ENCODE data around the gene HIRIP3. TPM values are rescaled to one million over a fixed set of nuclear protein-coding genes. Genes with fewer than 3 reads are reported as not detected.
A peak's percentile ranks its signal among the peaks of the same experiment; 100 is the strongest.

HIRIP3 gene
- total and polyA plus RNA-seq, 2 of the 13 experiments (the other 11 are each of a cell fraction or from before 2014, with no cell fraction given) = 12.6 to 17.2 TPM

- no peak for TF ChIP-seq ZNF343 (CRISPR knock-in tag; IDR thresholded peaks at IDR 0.05)
- TF ChIP-seq PRMT3 (CRISPR knock-in tag; IDR thresholded peaks at IDR 0.05; ENCODE audit: borderline replicate concordance, low read depth) = no peak
- TF ChIP-seq AGO2 (optimal IDR thresholded peaks at IDR 0.05; ENCODE audit: low read depth, low read length) = peak; percentile 61
- TF ChIP-seq ZNF674 (CRISPR knock-in tag; IDR thresholded peaks at IDR 0.05; ENCODE audit: low read depth) = peak; percentile 85; the same call in 1 of the 2 replicates
- TF ChIP-seq CCAR2 (optimal IDR thresholded peaks at IDR 0.05; ENCODE audit: low read depth, low read length) = no peak
- no peak for TF ChIP-seq SOX6 (IDR thresholded peaks at IDR 0.05)
- TF ChIP-seq SOX6 (CRISPR knock-in tag; IDR thresholded peaks at IDR 0.05) = peak; percentile 56
- TF ChIP-seq ZNF703 (CRISPR knock-in tag; IDR thresholded peaks at IDR 0.05; ENCODE audit: borderline replicate concordance) = 0 out of 2 replicates have a peak, but pooled peaks have one; percentile 39
- no peak; the same call in 1 of the 2 replicates for TF ChIP-seq ZNF777 (CRISPR knock-in tag; IDR thresholded peaks at IDR 0.05)
- TF ChIP-seq ZNF580 (CRISPR knock-in tag; IDR thresholded peaks at IDR 0.05; ENCODE audit: borderline replicate concordance, low read depth) = no peak; the same call in 1 of the 2 replicates
- TF ChIP-seq ARID4A (CRISPR knock-in tag; IDR thresholded peaks at IDR 0.05; ENCODE audit: borderline replicate concordance) = peak; percentile 70; the same call in 1 of the 2 replicates
- TF ChIP-seq ZNF350 (CRISPR knock-in tag; IDR thresholded peaks at IDR 0.05; ENCODE audit: borderline replicate concordance, low read depth) = peak; percentile 44
- no peak for TF ChIP-seq ZNF615 (CRISPR knock-in tag; IDR thresholded peaks at IDR 0.05; ENCODE audit: borderline replicate concordance)
- TF ChIP-seq HMGXB4 (CRISPR knock-in tag; IDR thresholded peaks at IDR 0.05; ENCODE audit: borderline replicate concordance in 1 of 2, low read depth in 1 of 2) = peak; percentile 46 to 49; a peak in 2 of 4 replicates
- TF ChIP-seq ZBTB3 (CRISPR knock-in tag; IDR thresholded peaks at IDR 0.05; ENCODE audit: borderline replicate concordance, low read depth) = no peak; the same call in 1 of the 2 replicates
- TF ChIP-seq ZNF354B (CRISPR knock-in tag; IDR thresholded peaks at IDR 0.05) = peak; percentile 93; the same call in 1 of the 2 replicates
- TF ChIP-seq MTA1 (CRISPR knock-in tag; IDR thresholded peaks at IDR 0.05; ENCODE audit: borderline replicate concordance) = no peak; the same call in none of the 2 replicates
- TF ChIP-seq SIN3A (IDR thresholded peaks at IDR 0.05; ENCODE audit: borderline replicate concordance, low read depth, low read length) = 0 out of 2 replicates have a peak, but pooled peaks have one; percentile 47
Measured at GRCh38 chr16:29961479-29962343, 33.7 kb downstream of the HIRIP3 start, which contains the start of gene TMEM219 (continued).

Measured in HepG2 (cell line).